Fibroblast of gingiva (primary cell): ENCODE data around the gene SERBP1.
"Not testable (repeated sequence)": the region's sequence is repeated elsewhere in the genome, so short reads cannot be mapped to it uniquely, and the experiment has no call there.

Experiments used
- DNase-seq: peaks from one replicate; pipeline ENCODE4 v3.0.0-alpha.2; 2011; ENCODE audit warnings: low read depth

Gene SERBP1

GRCh38 chr1:67430358-67431155 lies at the start of gene SERBP1:
SERBP1 (minus strand) TSS chr1:67430402; CDS start chr1:67430300, 102 bp downstream.
- DNase-seq, result peak; percentile 92

GRCh38 chr1:67479146-67479891 lies 49.1 kb upstream of the SERBP1 start:
- DNase-seq, result no peak

GRCh38 chr1:67476906-67477305 lies 46.7 kb upstream of the SERBP1 start:
- no peak for DNase-seq

DNA sequence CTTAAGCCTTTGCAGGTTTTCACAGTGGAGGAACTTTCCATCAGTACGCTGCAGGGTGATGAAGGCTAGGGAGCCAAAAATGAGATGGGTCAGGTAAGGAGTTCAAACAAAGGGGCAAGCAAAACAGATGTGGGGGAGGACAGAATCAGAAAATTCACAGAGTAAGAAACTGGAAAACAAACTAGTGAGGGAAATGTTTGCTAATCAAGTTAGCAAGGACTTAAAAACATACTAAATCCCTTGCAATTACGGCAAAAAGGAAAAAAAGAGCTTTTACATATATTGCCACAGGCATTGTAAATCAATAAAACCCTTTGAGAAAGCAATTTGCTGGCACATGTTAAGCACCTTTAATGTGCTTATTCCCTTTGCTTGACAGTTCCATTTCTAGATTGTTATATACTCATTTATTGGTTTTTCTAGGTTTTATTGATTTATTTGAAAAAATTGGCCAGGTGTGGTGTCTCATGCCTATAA lies 45.8 kb upstream of the SERBP1 start:
- DNase-seq, result no peak

DNA sequence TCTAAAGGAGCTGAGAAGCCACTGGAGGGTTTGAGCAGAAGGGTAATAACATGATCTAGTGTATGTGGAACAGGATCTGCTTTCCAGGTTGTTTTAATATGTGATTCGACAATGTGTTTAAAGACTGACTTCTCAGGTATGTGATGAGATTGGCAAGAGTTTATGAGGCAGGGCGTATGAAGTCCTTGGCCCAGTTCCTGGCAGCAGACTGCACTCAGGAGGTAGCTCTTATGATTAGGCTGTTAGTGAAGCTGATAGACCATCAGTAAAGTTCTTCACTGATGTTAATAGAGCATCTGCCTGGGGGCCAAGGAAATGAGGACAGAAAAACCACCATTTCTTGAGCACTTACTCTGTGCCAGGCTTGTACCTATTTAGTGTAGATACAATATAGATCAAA lies 41.9 kb upstream of the SERBP1 start:
- no peak for DNase-seq

- DNase-seq, result peak; percentile 31
Measured at GRCh38 chr1:67469431-67469830, 39.2 kb upstream of the SERBP1 start.

DNA sequence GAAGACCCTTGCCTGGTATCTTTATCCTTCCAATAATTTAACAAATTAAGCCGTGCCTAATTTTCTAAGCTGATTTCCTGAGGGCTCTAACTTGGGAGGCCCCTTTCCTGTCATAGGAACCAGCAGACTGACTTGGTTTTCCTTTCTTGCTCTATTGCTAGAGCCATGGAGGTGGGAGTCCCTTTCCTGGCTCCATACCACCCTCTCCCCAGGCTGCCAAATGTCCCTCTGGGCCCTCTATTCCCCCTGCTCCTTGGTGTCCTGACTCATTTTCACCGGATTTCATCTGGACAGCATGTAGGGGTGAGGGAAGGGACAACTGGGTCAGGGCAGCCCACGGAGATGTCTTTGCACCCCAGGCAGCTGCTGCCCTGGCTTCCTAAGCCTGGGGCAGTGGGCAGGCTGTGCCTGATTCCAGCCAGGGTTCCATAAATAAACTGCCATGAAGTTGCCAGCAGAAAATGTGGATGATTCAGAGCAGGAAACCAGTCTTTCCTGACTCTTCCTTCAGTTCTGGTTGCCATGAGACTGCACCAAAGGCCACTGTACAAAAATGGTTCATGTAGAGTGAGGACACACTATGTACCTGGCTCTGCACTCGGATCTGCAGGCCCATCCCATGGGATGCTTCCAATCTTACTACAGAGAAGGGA lies 38.0 kb upstream of the SERBP1 start:
- no peak for DNase-seq

DNA sequence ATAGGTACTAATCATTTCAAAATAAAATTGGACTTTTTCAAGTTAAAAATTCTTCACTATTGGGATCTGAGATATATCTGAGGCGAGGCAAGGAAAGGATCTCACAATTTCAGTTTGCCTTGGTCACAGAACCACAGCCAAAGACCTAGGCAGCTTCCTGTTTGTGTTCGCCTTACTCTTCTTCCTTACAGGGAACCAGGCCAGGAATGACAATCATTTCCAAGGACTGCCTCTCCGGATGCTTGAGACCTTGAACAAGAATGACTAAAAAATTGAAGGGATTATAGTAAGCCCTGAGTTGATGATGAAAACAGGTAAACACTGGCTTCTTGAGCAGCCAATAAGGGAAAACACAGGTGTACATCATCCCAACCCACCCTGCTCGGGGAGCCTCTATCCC lies 35.2 kb upstream of the SERBP1 start:
- no peak for DNase-seq

DNA sequence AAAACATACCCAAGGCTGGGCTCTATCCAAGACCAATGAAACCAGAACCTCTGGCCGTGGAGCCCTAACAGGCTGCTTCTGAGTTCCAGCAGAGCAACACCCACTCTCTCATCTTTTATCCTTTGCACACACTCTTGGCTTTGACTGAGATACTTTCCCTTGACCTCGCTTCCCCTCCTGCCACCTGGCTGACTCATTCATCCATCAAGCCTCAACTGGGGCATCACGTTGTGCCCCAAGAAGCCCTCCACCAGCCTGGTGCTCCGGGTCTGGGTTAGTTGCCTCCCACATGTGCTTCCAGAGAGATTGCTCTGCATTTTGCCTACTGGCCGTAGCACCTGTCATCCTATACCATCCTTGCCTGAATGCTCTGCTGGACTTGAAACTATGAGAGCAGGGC lies 34.5 kb upstream of the SERBP1 start:
- no peak for DNase-seq

DNA sequence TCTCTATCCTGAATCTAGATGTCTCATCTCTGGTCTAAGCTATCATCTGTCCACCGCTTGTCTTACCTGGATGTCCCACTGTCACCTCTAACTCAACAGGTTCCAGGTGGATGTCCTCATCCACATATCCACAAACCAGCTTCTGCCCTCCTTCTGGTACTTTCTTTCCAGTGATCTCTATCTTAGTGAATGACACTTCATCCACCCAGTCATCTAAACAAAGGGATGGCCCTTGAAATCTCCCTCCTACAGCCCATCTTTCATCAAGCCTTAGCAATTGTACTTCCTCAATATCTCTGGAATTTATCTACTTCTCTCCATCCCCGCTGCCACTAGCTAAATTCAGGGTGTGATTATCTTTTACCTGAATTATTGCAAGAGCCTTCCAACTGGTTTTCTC lies 33.9 kb upstream of the SERBP1 start:
- no peak for DNase-seq

DNA sequence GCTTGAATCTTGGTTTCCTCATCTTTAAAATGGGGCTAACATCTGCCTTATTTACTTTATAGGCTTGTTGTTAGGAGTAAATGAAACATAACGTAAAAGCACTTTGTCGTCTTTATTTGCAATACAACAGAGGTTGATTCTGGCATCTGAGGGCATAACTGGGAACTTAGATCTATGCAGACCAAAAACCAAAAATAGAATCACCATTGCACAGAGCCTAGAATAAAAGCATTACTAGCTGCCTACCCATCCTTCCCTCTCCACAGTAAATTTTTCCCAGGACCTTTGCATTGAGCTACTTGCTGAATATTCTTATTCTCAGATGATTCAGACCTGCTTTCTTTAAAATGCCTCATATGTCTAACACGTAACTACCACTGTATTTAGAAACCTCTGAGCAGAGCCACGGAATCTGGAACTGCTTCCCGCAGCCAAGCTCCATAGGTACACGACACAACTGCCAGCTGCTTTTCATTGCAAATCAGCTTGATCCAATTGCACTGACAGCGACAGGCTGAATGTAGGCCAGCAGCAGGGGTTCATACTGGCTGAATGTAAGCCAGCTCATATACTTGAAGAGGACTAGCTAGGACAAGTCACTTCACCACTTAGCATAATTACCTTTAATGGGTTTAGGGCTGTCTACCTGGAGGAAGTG lies 33.2 kb upstream of the SERBP1 start:
- no peak for DNase-seq

GRCh38 chr1:67460676-67461500 lies 30.7 kb upstream of the SERBP1 start:
- DNase-seq, result peak; percentile 64

- DNase-seq, result no peak
Measured at GRCh38 chr1:67459068-67459467, 28.9 kb upstream of the SERBP1 start.

DNA sequence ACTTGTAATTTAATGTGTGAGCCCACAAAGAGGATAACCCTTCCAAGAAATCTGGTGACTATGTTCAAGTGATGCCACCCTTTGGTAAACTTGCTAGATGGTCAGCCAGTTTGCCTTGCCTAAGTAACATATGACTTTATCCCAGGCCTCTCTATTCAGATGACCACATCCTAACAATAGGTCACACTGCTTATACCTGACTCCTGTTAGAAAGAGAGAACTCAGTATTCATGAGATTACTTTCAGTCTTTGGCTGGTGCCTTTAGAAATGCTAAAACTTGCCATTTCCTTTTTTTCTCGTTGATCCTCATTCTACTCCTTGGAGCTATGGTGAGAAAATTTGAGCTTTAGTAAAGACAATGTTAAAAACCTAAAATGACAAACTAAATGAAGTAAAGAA lies 28.5 kb upstream of the SERBP1 start:
- no peak for DNase-seq

GRCh38 chr1:67457247-67457646 lies 27.0 kb upstream of the SERBP1 start:
- DNase-seq, result no peak

- no peak for DNase-seq
Measured at GRCh38 chr1:67451815-67452214, 21.6 kb upstream of the SERBP1 start.

GRCh38 chr1:67451356-67451755 lies 21.2 kb upstream of the SERBP1 start:
- DNase-seq, result no peak

- DNase-seq, result no peak
Measured at GRCh38 chr1:67446893-67447292, 16.7 kb upstream of the SERBP1 start.

- not testable (repeated sequence) for DNase-seq
Measured at GRCh38 chr1:67446014-67446413, 15.8 kb upstream of the SERBP1 start.

GRCh38 chr1:67441739-67442281 lies 11.6 kb upstream of the SERBP1 start:
- DNase-seq, result no peak

DNA sequence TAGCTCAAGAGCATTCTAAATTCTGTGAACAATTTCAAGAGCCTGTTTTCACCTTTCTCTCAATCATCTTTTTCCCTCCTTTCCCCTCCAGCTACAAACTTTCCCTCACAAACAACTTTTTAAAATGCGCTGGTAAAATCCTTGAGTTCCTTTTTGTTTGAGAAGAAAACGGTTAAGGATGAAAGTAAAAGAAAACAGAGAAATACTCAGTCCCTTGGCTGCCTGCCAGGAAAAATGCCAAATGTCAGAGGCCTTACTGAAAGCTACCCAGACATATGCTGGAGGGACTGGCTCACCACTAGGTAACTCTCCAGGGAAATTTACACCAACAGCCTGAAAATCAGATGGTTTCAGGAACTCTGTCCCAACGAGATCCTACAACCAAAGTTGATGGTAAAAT lies 11.0 kb upstream of the SERBP1 start:
- peak; percentile 55 for DNase-seq
